Glutamatergic neuron (in vitro differentiated cells): ENCODE measurements around the gene SLC35F6. TPM values are rescaled to one million over a fixed set of nuclear protein-coding genes. Genes with fewer than 3 reads are reported as not detected.
A peak's percentile ranks its signal among the peaks of the same experiment; 100 is the strongest.

Experiments
- DNase-seq: peaks from one replicate; pipeline ENCODE4 v3.0.0; 2022
- H3K27ac Mint-ChIP-seq: one replicate; pipeline ENCODE4 v1.8.0; 2020; ENCODE audit warnings: mild to moderate bottlenecking, mixed read lengths, inconsistent platforms; ENCODE audit not compliant: unreplicated experiment
- H3K27me3 Mint-ChIP-seq: one replicate; pipeline ENCODE4 v1.8.0; 2020; ENCODE audit warnings: mild to moderate bottlenecking, moderate library complexity, mixed read lengths, inconsistent platforms; ENCODE audit not compliant: unreplicated experiment
- H3K36me3 Mint-ChIP-seq: one replicate; pipeline ENCODE4 v1.8.0; 2020; ENCODE audit warnings: mild to moderate bottlenecking, mixed read lengths, inconsistent platforms; ENCODE audit not compliant: unreplicated experiment
- H3K4me1 Mint-ChIP-seq: one replicate; pipeline ENCODE4 v1.8.0; 2020; ENCODE audit warnings: mild to moderate bottlenecking, low read depth, mixed read lengths, inconsistent platforms; ENCODE audit not compliant: unreplicated experiment
- H3K4me3 Mint-ChIP-seq: one replicate; pipeline ENCODE4 v1.8.0; 2020; ENCODE audit warnings: mild to moderate bottlenecking, mixed read lengths, inconsistent platforms; ENCODE audit not compliant: unreplicated experiment
- H3K9me3 Mint-ChIP-seq: one replicate; pipeline ENCODE4 v1.8.0; 2020; ENCODE audit warnings: mild to moderate bottlenecking, moderate library complexity, mixed read lengths, inconsistent platforms; ENCODE audit not compliant: unreplicated experiment
- CTCF ChIP-seq: fragments of 200-600 bp; sonication (generic); IDR thresholded peaks from one replicate; pipeline ENCODE4 v1.5.0; 2021; ENCODE audit not compliant: partially characterized antibody, unreplicated experiment
- total RNA-seq: library from RNA; stranded (reverse); fragmentation: NEBNext Ultra II Directional; extraction: Animal tissue kit (Norgen Biotek cat#: 25700); gene quantifications from one replicate; pipeline ENCODE4 v1.2.1, GENCODE V29; 2021; ENCODE audit not compliant: unreplicated experiment

The SLC35F6 gene
- total RNA-seq, 1 donor from 2014 or later, result 28.8 TPM

GRCh38 chr2:26801328-26801727 is 37.2 kb downstream of the SLC35F6 start:
- H3K9me3 Mint-ChIP-seq, result no peaks in the 10 kb centered on the region
- H3K36me3 Mint-ChIP-seq, result no peaks in the 10 kb centered on the region
- no peaks in the 10 kb centered on the region for H3K4me1 Mint-ChIP-seq
- H3K27me3 Mint-ChIP-seq, result no peaks in the 10 kb centered on the region
- H3K4me3 Mint-ChIP-seq, result no peak overlapping the region
- no peak overlapping the region for H3K27ac Mint-ChIP-seq
- TF ChIP-seq CTCF, result no peak
- no peak for DNase-seq

- TF ChIP-seq CTCF, result no peak
- no peaks in the 10 kb centered on the region for H3K9me3 Mint-ChIP-seq
- no peaks in the 10 kb centered on the region for H3K4me1 Mint-ChIP-seq
- H3K36me3 Mint-ChIP-seq, result no peaks in the 10 kb centered on the region
- H3K27me3 Mint-ChIP-seq, result no peaks in the 10 kb centered on the region
- DNase-seq, result no peak
- H3K4me3 Mint-ChIP-seq, result no peak overlapping the region
- no peak overlapping the region for H3K27ac Mint-ChIP-seq
These were observed 37.7 kb downstream of the SLC35F6 start for GRCh38 chr2:26801796-26802195.

GRCh38 chr2:26805241-26805676 is 41.2 kb downstream of the SLC35F6 start:
- Mint-ChIP-seq H3K27me3 (no peaks in the 10 kb centered on the region), H3K4me1 (peaks cover 8% of the 10 kb centered on the region), H3K4me3 (no peak overlapping the region), H3K36me3 (no peaks in the 10 kb centered on the region), H3K27ac (no peak overlapping the region), H3K9me3 (no peaks in the 10 kb centered on the region)
- no peak for DNase-seq
- no peak for TF ChIP-seq CTCF

- Mint-ChIP-seq H3K4me3 (no peak overlapping the region), H3K4me1 (peaks cover 8% of the 10 kb centered on the region), H3K27ac (peak overlapping the region; percentile 69), H3K27me3 (peaks cover 4% of the 10 kb centered on the region), H3K9me3 (no peaks in the 10 kb centered on the region), H3K36me3 (no peaks in the 10 kb centered on the region)
- peak; percentile 46 for DNase-seq
- no peak for TF ChIP-seq CTCF
These were observed 43.8 kb downstream of the SLC35F6 start for GRCh38 chr2:26807788-26808460.

GRCh38 chr2:26809211-26809610 is 45.1 kb downstream of the SLC35F6 start:
- Mint-ChIP-seq H3K27me3 (peaks cover 10% of the 10 kb centered on the region), H3K27ac (no peak overlapping the region), H3K4me1 (peaks cover 8% of the 10 kb centered on the region), H3K4me3 (no peak overlapping the region), H3K9me3 (no peaks in the 10 kb centered on the region), H3K36me3 (peaks cover 4% of the 10 kb centered on the region)
- DNase-seq, result no peak
- no peak for TF ChIP-seq CTCF
